ENCODE results near the gene CTU2.

CTU2 gene

DNA sequence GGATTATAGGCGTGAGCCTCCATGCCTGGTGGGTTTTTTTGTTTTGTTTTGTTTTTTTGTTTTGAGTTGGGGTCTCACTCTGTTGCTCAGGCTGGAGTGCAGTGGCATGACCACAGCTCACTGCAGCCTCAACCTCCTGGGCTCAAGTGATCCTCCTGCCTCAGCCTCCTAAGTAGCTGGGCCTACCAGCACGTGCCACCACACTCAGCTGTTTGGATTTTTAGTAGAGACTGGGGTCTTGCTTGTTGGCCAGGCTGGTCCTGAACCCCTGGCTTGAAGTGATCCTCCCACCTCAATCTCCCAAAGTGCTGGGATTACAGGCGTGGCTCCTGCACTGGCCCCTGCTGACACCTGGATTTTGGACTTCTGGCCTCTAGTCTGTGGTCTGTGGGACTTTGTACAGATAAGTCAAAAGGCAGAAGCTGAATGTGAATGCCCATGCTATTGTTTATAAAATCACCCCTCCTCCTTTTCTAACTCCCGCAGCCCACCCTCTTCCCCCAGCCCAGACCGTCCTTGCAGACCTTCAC, 25.7 kb upstream of the CTU2 start:
- Histone ChIP-seq H3K9me3 (ENCODE audit: severe bottlenecking) (no peaks in the 10 kb centered on the region), H3K4me1 (ENCODE audit: insufficient read depth, poor library complexity, severe bottlenecking) (peaks cover 5% of the 10 kb centered on the region), H3K27me3 (ENCODE audit: insufficient read depth, poor library complexity, severe bottlenecking) (peaks cover 15% of the 10 kb centered on the region), H3K36me3 (ENCODE audit: low read depth) (no peaks in the 10 kb centered on the region), H3K27ac (ENCODE audit: poor library complexity, severe bottlenecking) (no peak overlapping the region), H3K4me3 (ENCODE audit: severe bottlenecking) (no peak overlapping the region)
- DNase-seq (ENCODE audit: low spot score) (no peak), ATAC-seq (ENCODE audit: low read depth) (no peak)
- TF ChIP-seq, protein P1, sequence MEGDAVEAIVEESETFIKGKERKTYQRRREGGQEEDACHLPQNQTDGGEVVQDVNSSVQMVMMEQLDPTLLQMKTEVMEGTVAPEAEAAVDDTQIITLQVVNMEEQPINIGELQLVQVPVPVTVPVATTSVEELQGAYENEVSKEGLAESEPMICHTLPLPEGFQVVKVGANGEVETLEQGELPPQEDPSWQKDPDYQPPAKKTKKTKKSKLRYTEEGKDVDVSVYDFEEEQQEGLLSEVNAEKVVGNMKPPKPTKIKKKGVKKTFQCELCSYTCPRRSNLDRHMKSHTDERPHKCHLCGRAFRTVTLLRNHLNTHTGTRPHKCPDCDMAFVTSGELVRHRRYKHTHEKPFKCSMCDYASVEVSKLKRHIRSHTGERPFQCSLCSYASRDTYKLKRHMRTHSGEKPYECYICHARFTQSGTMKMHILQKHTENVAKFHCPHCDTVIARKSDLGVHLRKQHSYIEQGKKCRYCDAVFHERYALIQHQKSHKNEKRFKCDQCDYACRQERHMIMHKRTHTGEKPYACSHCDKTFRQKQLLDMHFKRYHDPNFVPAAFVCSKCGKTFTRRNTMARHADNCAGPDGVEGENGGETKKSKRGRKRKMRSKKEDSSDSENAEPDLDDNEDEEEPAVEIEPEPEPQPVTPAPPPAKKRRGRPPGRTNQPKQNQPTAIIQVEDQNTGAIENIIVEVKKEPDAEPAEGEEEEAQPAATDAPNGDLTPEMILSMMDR (IDR thresholded peaks at IDR 0.05; ENCODE audit: poor library complexity, severe bottlenecking), result no peak

DNA sequence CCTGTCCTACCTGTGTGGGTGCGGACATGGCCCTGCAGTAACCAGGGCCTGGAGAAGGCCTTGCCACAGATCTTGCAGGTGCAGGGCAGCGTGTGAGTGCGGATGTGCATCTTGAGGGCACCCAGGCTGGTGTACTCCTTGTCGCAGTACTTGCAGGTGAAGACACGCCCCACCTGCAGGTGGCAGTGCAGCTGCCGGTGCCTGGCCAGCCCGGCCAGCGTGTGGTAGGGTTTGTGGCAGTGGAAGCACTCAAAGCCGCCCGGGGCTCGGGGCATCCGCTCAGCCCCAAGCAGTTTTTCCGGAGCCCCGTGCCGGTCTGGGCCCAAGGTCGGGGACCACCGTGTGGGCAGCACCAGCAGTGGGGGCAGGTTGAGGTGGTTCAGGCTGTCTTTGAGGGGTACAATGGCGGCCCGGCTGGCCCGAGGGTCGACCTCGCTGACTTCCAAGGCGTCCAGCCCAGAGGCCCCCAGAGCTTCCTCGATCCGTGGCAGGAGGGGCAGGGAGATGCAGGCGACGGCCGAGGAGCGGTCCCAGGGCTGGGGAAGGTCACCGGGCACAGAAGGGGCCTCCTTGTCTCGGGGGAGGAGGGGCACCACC, 25.1 kb upstream of the CTU2 start:
- H3K27me3 ChIP-seq (ENCODE audit: insufficient read depth, poor library complexity, severe bottlenecking), result peaks cover 15% of the 10 kb centered on the region
- peaks cover 5% of the 10 kb centered on the region for H3K4me1 ChIP-seq (ENCODE audit: insufficient read depth, poor library complexity, severe bottlenecking)
- no peaks in the 10 kb centered on the region for H3K36me3 ChIP-seq (ENCODE audit: low read depth)
- no peak overlapping the region for H3K4me3 ChIP-seq (ENCODE audit: severe bottlenecking)
- no peak overlapping the region for H3K27ac ChIP-seq (ENCODE audit: poor library complexity, severe bottlenecking)
- no peaks in the 10 kb centered on the region for H3K9me3 ChIP-seq (ENCODE audit: severe bottlenecking)
- TF ChIP-seq, protein P1 (IDR thresholded peaks at IDR 0.05; ENCODE audit: poor library complexity, severe bottlenecking), result peak; percentile 32
- ATAC-seq (ENCODE audit: low read depth) (no peak), DNase-seq (ENCODE audit: low spot score) (peak; percentile 68)

DNA sequence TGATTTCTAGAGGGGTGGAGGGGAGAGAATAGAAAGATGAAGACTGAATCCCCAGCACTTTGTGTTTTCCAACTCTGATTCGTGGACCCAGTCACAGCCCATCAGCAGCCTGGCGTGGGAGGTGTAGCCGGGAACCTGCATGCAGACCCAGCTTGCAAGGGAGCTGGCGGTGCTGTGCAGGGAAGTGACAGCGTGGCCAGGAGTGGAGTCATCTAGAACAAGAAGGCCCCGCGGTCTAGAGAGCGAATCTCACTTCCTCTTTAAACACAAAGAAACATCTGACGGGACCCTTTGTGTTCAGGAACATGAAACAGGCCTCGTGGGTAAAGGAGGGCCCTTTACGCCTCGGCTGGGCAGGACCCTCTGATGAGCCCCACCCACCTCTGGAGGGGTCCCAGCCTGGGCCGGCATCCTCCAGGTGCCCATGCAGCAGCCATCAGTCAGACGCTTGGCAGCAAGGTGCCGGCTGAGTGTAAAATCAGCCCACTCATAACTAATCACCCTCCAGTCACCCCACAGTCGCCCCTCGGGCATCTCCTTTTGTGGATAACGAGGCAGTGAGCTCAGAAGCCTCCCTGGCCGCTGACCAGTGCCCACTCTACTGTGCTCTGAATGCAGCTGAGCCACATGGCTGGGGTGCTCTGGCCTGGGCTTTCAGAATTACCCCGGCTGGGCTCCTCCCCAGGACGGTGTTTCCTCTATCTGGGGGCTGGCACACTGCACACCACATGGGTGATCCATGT, 24.4 kb upstream of the CTU2 start:
- Histone ChIP-seq H3K36me3 (ENCODE audit: low read depth) (no peaks in the 10 kb centered on the region), H3K9me3 (ENCODE audit: severe bottlenecking) (no peaks in the 10 kb centered on the region), H3K4me1 (ENCODE audit: insufficient read depth, poor library complexity, severe bottlenecking) (peaks cover 5% of the 10 kb centered on the region), H3K4me3 (ENCODE audit: severe bottlenecking) (no peak overlapping the region), H3K27me3 (ENCODE audit: insufficient read depth, poor library complexity, severe bottlenecking) (peaks cover 16% of the 10 kb centered on the region), H3K27ac (ENCODE audit: poor library complexity, severe bottlenecking) (no peak overlapping the region)
- TF ChIP-seq, protein P1 (IDR thresholded peaks at IDR 0.05; ENCODE audit: poor library complexity, severe bottlenecking), result no peak
- DNase-seq (ENCODE audit: low spot score) (peak; percentile 62), ATAC-seq (ENCODE audit: low read depth) (no peak)

DNA sequence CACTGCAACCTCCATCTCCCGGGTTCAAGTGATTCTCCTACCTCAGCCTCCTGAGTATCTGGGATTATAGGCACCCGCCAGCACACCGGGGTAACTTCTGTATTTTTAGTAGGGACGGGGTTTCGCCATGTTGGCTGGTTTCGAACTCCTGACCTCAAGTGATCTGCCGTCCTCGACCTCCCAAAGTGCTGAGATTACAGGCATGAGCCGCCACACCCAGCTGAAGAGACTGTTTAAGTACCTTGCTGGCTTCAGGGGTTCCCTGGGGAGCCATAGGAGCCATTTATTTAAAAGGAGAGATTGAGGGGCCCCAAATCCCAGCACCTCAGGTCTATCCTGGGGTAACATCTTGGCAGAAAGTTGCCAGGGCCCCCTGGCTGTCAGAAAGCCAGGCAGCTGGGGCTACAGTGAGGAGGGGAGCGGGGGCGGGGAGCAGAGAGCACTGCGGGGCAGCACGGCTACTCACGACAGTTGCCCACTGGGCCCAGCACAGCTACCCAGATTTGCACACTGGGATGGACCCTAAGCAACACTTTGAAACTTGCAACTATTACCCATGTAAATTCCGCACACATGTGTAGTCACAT, 21.6 kb upstream of the CTU2 start:
- DNase-seq (ENCODE audit: low spot score) (no peak), ATAC-seq (ENCODE audit: low read depth) (no peak)
- H3K4me1 ChIP-seq (ENCODE audit: insufficient read depth, poor library complexity, severe bottlenecking), result no peaks in the 10 kb centered on the region
- no peak overlapping the region for H3K27ac ChIP-seq (ENCODE audit: poor library complexity, severe bottlenecking)
- no peaks in the 10 kb centered on the region for H3K36me3 ChIP-seq (ENCODE audit: low read depth)
- TF ChIP-seq, protein P1 (IDR thresholded peaks at IDR 0.05; ENCODE audit: poor library complexity, severe bottlenecking), result no peak
- H3K4me3 ChIP-seq (ENCODE audit: severe bottlenecking), result no peak overlapping the region
- no peaks in the 10 kb centered on the region for H3K9me3 ChIP-seq (ENCODE audit: severe bottlenecking)
- H3K27me3 ChIP-seq (ENCODE audit: insufficient read depth, poor library complexity, severe bottlenecking), result peaks cover 24% of the 10 kb centered on the region

Data from RWPE2 (cell line).